ENCODE results near the gene HNRNPU.
A peak's percentile ranks its signal among the peaks of the same experiment; 100 is the strongest.

HNRNPU gene

DNA sequence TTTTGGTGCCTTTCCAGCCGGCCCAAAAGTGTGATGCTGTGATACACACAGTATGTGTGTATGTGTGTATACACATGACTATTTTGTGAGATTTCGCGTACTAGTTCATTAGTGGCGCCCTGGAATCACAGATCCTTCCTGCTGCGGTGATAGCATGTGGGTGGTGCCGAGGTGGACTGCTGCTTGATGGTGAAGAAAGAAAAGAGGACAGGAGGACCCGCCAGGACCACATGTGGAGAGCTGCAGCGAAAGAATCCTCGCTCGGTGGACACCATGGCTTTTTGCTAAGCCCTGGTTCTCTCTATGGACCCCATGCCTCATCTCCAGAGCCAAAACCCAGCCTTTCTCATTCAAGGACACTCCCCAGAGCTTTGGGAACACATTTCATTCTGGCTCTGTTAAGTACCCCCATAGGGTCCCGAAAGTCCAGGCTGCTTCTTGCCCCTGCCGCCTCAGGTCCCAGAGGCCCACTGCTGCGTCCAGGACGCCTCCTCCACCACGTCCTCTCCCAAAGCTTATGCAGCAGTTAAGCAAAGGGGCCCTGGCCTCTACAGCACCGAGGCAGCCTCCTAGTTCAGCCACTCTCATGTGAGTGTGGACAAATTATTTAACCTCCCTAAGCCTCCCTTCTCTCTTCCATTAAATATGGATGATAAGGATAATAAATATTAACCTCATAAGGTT is 61.6 kb downstream of the HNRNPU start:
- no peak for DNase-seq (ENCODE audit: low read depth in 2 of 2, low spot score in 1 of 2)

DNA sequence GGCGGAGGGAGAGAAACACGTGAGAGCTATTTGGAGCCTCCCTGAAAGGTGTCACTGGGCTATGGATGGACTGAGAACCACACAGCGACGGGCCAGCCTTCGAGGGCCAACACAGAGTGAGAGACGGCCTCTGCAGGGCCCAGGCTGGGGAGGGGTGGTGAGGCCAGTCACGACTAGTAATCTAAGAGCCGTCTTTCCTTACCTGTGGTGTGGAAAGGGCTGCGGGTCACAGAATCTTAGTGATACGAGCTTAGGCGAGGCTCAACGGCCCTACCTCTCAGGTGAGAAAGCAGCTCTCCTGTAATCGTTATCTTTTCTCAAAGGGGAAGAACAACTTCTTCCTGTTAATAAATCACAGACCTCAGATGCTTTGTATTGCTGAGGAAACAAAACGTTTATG is 62.3 kb downstream of the HNRNPU start:
- no peak for DNase-seq (ENCODE audit: low read depth in 2 of 2, low spot score in 1 of 2)

DNA sequence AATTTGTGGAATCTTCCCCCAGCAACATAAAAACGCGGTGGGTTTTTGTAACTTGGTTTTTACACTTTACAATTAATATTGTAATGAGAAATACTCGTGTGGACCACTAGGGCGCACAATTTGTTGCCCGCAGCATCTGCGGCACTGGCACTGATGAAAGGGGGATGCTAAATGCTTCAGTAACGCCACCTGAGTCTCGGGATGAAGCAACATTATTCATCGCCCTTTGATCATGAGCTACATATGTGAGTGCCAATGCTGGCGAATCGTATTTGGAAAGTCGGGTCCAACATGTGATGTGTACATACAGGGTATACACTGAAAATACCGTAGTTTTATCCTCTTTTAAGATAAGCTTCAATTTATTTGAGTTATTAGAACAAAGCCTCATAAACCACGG is 63.1 kb downstream of the HNRNPU start:
- peak in 1 of 2 donors; percentile 38 for DNase-seq (ENCODE audit: low read depth in 2 of 2, low spot score in 1 of 2)

DNA sequence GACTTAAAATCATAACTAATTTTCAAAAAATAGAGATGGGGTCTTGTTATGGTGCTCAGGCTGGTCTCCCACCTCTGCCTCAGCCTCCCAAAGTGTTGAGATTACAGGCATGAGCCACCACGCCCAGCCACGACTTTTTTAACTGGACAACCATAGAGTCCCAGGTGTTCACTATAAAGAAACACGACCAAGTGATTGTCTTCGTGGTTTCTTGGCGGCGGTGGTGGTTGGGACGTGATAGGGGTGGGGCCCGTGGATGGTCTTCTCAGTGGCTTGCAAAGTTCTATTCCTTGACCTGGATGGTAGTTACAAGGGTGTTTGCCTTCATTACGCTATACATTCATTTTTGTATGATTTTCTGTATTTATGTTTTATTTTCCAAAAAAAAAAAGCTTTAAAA is 63.5 kb downstream of the HNRNPU start:
- no peak for DNase-seq (ENCODE audit: low read depth in 2 of 2, low spot score in 1 of 2)

Data from stimulated activated CD8-positive, alpha-beta memory T cell treated with anti-CD3 and anti-CD28 coated beads, Interleukin-4, amount 100 ng/mL, for 1 hour (primary cell).